Vagina (tissue), 2 donors: ENCODE data around the gene BGLAP. TPM values are rescaled to one million over a fixed set of nuclear protein-coding genes. Genes with fewer than 3 reads are reported as not detected.

Experiments used
- DNase-seq, 2 donors: peaks; one replicate each; pipeline ENCODE4 v3.0.0-alpha.2; 2017; ENCODE audit errors: extremely low spot score in 2 of 2
- H3K27ac ChIP-seq: fragments of 200-600 bp; sonication (generic); one replicate; pipeline ENCODE4 v1.5.1; 2019
- H3K27me3 ChIP-seq: fragments of 200-600 bp; sonication (generic); one replicate; pipeline ENCODE4 v1.5.1; 2019
- H3K36me3 ChIP-seq, 2 donors: fragments of 200-600 bp; sonication (generic); one replicate each; pipeline ENCODE4 v1.5.1; 2017 to 2019
- H3K4me1 ChIP-seq: fragments of 200-600 bp; sonication (generic); one replicate; pipeline ENCODE4 v1.5.1; 2019
- H3K4me3 ChIP-seq, 2 donors: fragments of 200-600 bp; sonication (generic); 1 replicate in 1 of 2; 2 replicates in 1 of 2; pipeline ENCODE4 v1.5.1; 2016 to 2019
- H3K9me3 ChIP-seq: fragments of 200-600 bp; sonication (generic); one replicate; pipeline ENCODE4 v1.5.1; 2019
- POLR2A ChIP-seq, 2 donors: fragments of 450-650 bp; IDR thresholded peaks; one replicate each; pipeline ENCODE4 v1.6.1; 2017; ENCODE audit warnings: antibody characterized with exemption in 2 of 2, mild to moderate bottlenecking in 2 of 2, moderate library complexity in 2 of 2
- POLR2AphosphoS5 ChIP-seq, 2 donors: sonication (generic); formaldehyde crosslinking; IDR thresholded peaks; one replicate each; pipeline ENCODE4 v1.9.0; 2017; ENCODE audit warnings: antibody characterized with exemption in 2 of 2, mild to moderate bottlenecking in 2 of 2, low read depth in 1 of 2; ENCODE audit not compliant: insufficient read depth in 1 of 2
- intact Hi-C: fragments of 100-400 bp; cut with DNase I; formaldehyde crosslinking; loops from one replicate; pipeline ENCODE4 v1.15.1; 2023
- total RNA-seq: library from RNA; depleted of rRNA; stranded (reverse); fragments of >200 nt; gene quantifications from one replicate; pipeline ENCODE4 v1.2.3, GENCODE V29; 2016
- TF ChIP-seq, protein P1 (sequence below), 3 experiments: fragments of 450-650 bp in 2 of 3; fragments of 200-600 bp in 1 of 3; sonication (generic) in 1 of 3; IDR thresholded peaks; one replicate each; pipeline ENCODE4 v1.5.1; 2017 to 2019; ENCODE audit warnings: antibody characterized with exemption in 3 of 3, mild to moderate bottlenecking in 2 of 3, moderate library complexity in 2 of 3

Gene BGLAP
- total RNA-seq, result not detected

GRCh38 chr1:156241926-156242325, at the start of gene BGLAP:
Gene BGLAP (plus strand): TSS chr1:156242184. CDS start chr1:156242232, 48 bp downstream.
- no peak within 1 kb of the TSS for H3K27ac ChIP-seq
- no peak within 1 kb of the TSS for H3K4me3 ChIP-seq
- no peak for DNase-seq
- H3K9me3 ChIP-seq, result no peaks in the 10 kb centered on the region
- TF ChIP-seq POLR2A (IDR thresholded peaks at IDR 0.05) (no peak), POLR2AphosphoS5 (IDR thresholded peaks at IDR 0.05; ENCODE audit: insufficient read depth in 1 of 2, low read depth in 1 of 2) (no peak)
- TF ChIP-seq, protein P1, sequence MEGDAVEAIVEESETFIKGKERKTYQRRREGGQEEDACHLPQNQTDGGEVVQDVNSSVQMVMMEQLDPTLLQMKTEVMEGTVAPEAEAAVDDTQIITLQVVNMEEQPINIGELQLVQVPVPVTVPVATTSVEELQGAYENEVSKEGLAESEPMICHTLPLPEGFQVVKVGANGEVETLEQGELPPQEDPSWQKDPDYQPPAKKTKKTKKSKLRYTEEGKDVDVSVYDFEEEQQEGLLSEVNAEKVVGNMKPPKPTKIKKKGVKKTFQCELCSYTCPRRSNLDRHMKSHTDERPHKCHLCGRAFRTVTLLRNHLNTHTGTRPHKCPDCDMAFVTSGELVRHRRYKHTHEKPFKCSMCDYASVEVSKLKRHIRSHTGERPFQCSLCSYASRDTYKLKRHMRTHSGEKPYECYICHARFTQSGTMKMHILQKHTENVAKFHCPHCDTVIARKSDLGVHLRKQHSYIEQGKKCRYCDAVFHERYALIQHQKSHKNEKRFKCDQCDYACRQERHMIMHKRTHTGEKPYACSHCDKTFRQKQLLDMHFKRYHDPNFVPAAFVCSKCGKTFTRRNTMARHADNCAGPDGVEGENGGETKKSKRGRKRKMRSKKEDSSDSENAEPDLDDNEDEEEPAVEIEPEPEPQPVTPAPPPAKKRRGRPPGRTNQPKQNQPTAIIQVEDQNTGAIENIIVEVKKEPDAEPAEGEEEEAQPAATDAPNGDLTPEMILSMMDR (IDR thresholded peaks at IDR 0.05), result no peak
- peaks cover 19% of the 10 kb centered on the region for H3K4me1 ChIP-seq
- no peaks in the 10 kb centered on the region for H3K27me3 ChIP-seq
- intact Hi-C loops, result no loop called here
- peaks cover 0 to 39% of the 10 kb centered on the region in 2 donors for H3K36me3 ChIP-seq

DNA sequence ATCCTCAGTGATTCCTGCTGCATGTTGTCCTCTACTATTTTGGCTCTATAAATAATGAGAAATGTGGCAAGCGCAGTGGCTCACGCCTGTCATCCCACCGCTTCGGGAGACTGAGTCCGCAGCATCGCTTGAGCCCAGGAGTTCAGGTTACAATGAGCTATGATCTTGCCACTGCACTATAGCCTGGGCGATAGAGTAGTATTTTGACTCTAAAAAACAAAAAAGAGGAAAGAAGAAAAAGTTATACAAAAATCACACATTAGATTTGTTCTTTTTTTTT, 48.8 kb upstream of the BGLAP start:
- Histone ChIP-seq H3K4me3 (peak overlapping the region; percentile 92 to 96), H3K9me3 (no peaks in the 10 kb centered on the region), H3K27me3 (no peaks in the 10 kb centered on the region), H3K36me3 (peaks cover 0 to 14% of the 10 kb centered on the region in 2 donors), H3K27ac (peak overlapping the region; percentile 83), H3K4me1 (peaks cover 39% of the 10 kb centered on the region)
- intact Hi-C loops, result no loop called here
- TF ChIP-seq POLR2A (IDR thresholded peaks at IDR 0.05) (no peak), POLR2AphosphoS5 (IDR thresholded peaks at IDR 0.05; ENCODE audit: insufficient read depth in 1 of 2, low read depth in 1 of 2) (no peak)
- TF ChIP-seq, protein P1 (IDR thresholded peaks at IDR 0.05), result no peak
- no peak for DNase-seq

DNA sequence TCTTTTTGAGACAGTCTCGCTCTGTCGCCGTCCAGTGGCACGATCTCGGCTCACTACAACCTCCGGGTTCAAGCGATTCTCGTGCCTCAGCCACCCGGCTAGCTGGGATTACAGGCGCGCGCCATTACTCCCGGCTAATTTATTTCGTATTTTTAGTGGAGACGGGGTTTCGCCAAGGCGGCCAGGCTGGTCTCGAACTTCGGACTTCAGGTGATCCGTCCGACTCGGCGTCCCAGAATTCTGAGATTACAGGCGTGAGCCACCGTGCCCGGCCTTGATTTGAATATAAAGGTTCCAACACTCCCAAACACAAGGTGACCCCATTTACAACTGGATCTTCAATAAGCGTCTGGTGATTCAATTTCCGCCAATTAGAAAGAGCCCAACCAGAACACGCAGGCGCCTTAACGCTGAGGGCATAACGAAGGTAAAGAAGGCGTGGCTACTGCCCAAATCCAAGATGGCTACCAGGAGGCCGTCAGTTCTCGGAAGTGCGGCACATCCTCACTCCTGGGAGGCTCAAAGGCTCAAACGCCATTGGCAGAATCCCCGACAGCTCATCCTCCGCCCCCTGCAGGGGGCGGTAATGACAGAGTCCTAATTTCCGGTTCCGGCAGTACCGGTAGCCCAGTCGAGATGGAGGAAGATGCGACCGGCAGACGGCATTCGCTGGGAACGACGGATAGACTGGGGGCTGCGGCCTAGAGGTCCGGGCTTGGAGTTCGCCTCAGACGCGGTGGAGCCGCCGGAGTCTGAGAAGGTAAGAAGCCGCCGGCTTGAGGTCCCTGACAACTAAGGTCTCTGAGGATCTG, 48.3 kb upstream of the BGLAP start, which contains the start of gene SLC25A44:
SLC25A44 (plus strand) TSS at position 617 of the 812 bp plus-strand sequence. CDS start 5,744 bp downstream, outside the sequence.
- intact Hi-C loops, result no loop called here
- peak; percentile 87 to 99 for TF ChIP-seq POLR2AphosphoS5 (IDR thresholded peaks at IDR 0.05; ENCODE audit: insufficient read depth in 1 of 2, low read depth in 1 of 2)
- TF ChIP-seq, protein P1 (IDR thresholded peaks at IDR 0.05), result peak; percentile 25 to 48 (median 45)
- peak in 1 of 2 donors; percentile 34 for TF ChIP-seq POLR2A (IDR thresholded peaks at IDR 0.05)
- H3K36me3 ChIP-seq, result peaks cover 0 to 14% of the 10 kb centered on the region in 2 donors
- H3K4me3 ChIP-seq, result peak within 1 kb of the TSS; percentile 92 to 96
- H3K4me1 ChIP-seq, result peaks cover 43% of the 10 kb centered on the region
- H3K9me3 ChIP-seq, result no peaks in the 10 kb centered on the region
- peak in 1 of 2 donors; percentile 99 for DNase-seq
- peak within 1 kb of the TSS; percentile 83 for H3K27ac ChIP-seq
- H3K27me3 ChIP-seq, result no peaks in the 10 kb centered on the region

GRCh38 chr1:156194300-156194652, 47.7 kb upstream of the BGLAP start:
- Histone ChIP-seq H3K27ac (peak overlapping the region; percentile 83), H3K27me3 (no peaks in the 10 kb centered on the region), H3K4me3 (peak overlapping the region; percentile 92 to 96), H3K4me1 (peaks cover 43% of the 10 kb centered on the region), H3K9me3 (no peaks in the 10 kb centered on the region), H3K36me3 (peaks cover 0 to 14% of the 10 kb centered on the region in 2 donors)
- no peak for TF ChIP-seq POLR2AphosphoS5 (IDR thresholded peaks at IDR 0.05; ENCODE audit: insufficient read depth in 1 of 2, low read depth in 1 of 2)
- TF ChIP-seq POLR2A (IDR thresholded peaks at IDR 0.05), result no peak
- TF ChIP-seq, protein P1 (IDR thresholded peaks at IDR 0.05), result no peak
- intact Hi-C loops, result no loop called here
- no peak for DNase-seq

DNA sequence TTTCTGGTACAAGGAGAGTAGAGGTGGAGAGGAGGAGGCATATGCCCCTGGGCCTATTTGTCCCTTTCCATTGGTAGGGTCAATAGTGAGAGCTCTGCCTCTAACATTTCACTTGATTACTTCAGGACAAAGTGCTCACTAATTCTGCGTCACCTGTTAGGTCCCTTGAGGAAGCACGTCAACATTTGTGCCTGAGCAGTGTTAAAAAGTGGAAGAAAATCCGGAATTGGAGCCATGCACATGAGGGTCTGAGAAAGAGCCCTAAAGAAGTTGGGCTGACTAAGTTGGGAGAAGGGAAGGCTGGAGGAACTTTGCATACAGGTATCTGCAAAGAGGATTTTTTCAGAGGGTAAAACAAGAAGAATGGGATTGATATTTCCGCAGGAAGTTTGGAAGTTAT, 46.1 kb upstream of the BGLAP start:
- no peaks in the 10 kb centered on the region for H3K27me3 ChIP-seq
- H3K4me3 ChIP-seq, result no peak overlapping the region
- intact Hi-C loops, result no loop called here
- DNase-seq, result no peak
- no peaks in the 10 kb centered on the region for H3K9me3 ChIP-seq
- H3K27ac ChIP-seq, result no peak overlapping the region
- peaks cover 43% of the 10 kb centered on the region for H3K4me1 ChIP-seq
- TF ChIP-seq, protein P1 (IDR thresholded peaks at IDR 0.05), result no peak
- TF ChIP-seq POLR2A (IDR thresholded peaks at IDR 0.05) (no peak), POLR2AphosphoS5 (IDR thresholded peaks at IDR 0.05; ENCODE audit: insufficient read depth in 1 of 2, low read depth in 1 of 2) (no peak)
- H3K36me3 ChIP-seq, result peaks cover 0 to 24% of the 10 kb centered on the region in 2 donors
